HL-60 (cell line): Measurements from ENCODE around the gene SLC43A2.

ENCODE experiments used
- DNase-seq, 2 experiments: peaks; one replicate each; pipeline ENCODE4 v3.0.0-alpha.2; 2010 to 2020; ENCODE audit warnings: low read depth in 1 of 2, low spot score in 1 of 2
- H3K27ac ChIP-seq: fragments of 250-450 bp; sonication (Bioruptor Pico); replicated peaks from 2 replicates; pipeline ENCODE4 v1.5.1; 2020; ENCODE audit warnings: mild to moderate bottlenecking, moderate library complexity
- H3K27me3 ChIP-seq: fragments of 250-450 bp; sonication (Bioruptor Pico); 2 replicates; pipeline ENCODE4 v1.5.1; 2021; ENCODE audit warnings: mild to moderate bottlenecking, moderate library complexity; ENCODE audit not compliant: insufficient read depth, poor library complexity, severe bottlenecking
- H3K4me3 ChIP-seq: replicated peaks from 2 replicates; pipeline ENCODE4 v1.5.1; 2011; ENCODE audit warnings: mild to moderate bottlenecking, control low read depth, low read length; ENCODE audit not compliant: insufficient read depth
- GABPA ChIP-seq: IDR thresholded peaks from 2 replicates; pipeline ENCODE4 v1.6.1; 2012; ENCODE audit warnings: low read depth
- POLR2AphosphoS5 ChIP-seq: IDR thresholded peaks from 2 replicates; pipeline ENCODE4 v1.6.1; 2012; ENCODE audit warnings: low read depth
- SPI1 ChIP-seq: IDR thresholded peaks from 2 replicates; pipeline ENCODE4 v1.6.1; 2012; ENCODE audit warnings: low read depth, mild to moderate bottlenecking, borderline replicate concordance
- TF ChIP-seq, protein P1 (sequence below): IDR thresholded peaks from 2 replicates; pipeline ENCODE4 v1.6.1; 2012; ENCODE audit warnings: low read depth; ENCODE audit not compliant: insufficient replicate concordance
- TF ChIP-seq, protein P2 (sequence below): IDR thresholded peaks from one replicate; pipeline ENCODE4 v1.5.1; 2011; ENCODE audit warnings: low read length, control low read depth, inconsistent platforms; ENCODE audit not compliant: insufficient read depth

SLC43A2 gene

DNA sequence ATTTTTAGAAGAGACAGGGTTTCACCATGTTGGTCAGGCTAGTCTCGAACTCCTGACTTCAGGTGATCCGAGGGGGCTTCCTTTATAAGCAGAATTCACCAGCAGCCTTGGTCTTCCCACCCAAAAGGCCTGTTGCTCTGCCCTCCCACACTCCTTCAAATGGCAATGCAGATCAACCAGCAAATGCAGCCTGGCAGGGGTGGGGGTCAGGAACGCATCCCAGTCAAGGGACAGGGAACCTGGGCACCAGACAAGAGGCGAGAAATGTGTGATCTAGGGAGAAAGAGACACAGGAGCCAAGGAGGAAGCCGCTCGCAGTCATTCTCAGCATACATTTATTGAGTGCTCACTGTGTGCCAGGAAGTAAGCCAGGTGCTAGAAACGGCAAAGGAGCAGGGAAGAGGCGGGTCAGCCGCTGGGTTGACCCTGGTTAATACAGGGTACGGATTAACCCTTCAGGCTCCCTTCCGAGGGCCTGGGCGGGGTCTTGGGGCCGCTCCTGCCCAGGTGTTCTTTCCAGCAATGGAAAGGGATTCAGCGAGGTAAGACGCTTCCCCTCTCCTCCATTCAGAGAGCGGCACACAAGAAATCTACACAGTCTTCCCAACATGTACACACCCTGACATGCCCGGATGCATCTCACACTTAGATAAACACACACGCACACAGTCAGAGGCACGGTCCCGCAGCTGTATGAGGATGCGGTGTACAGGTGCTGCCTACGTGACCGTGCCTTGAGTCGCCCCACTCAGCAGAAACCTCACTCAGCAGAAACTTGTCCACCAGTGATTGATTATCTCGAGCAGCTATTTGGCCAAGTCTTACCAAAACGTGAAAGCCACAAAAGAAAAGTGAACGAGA is 59.5 kb downstream of the SLC43A2 start:
- Histone ChIP-seq H3K27ac (no peak overlapping the region), H3K27me3 (no peaks in the 10 kb centered on the region), H3K4me3 (no peak overlapping the region)
- TF ChIP-seq POLR2AphosphoS5 (no peak), SPI1 (no peak), GABPA (no peak)
- TF ChIP-seq, protein P1, sequence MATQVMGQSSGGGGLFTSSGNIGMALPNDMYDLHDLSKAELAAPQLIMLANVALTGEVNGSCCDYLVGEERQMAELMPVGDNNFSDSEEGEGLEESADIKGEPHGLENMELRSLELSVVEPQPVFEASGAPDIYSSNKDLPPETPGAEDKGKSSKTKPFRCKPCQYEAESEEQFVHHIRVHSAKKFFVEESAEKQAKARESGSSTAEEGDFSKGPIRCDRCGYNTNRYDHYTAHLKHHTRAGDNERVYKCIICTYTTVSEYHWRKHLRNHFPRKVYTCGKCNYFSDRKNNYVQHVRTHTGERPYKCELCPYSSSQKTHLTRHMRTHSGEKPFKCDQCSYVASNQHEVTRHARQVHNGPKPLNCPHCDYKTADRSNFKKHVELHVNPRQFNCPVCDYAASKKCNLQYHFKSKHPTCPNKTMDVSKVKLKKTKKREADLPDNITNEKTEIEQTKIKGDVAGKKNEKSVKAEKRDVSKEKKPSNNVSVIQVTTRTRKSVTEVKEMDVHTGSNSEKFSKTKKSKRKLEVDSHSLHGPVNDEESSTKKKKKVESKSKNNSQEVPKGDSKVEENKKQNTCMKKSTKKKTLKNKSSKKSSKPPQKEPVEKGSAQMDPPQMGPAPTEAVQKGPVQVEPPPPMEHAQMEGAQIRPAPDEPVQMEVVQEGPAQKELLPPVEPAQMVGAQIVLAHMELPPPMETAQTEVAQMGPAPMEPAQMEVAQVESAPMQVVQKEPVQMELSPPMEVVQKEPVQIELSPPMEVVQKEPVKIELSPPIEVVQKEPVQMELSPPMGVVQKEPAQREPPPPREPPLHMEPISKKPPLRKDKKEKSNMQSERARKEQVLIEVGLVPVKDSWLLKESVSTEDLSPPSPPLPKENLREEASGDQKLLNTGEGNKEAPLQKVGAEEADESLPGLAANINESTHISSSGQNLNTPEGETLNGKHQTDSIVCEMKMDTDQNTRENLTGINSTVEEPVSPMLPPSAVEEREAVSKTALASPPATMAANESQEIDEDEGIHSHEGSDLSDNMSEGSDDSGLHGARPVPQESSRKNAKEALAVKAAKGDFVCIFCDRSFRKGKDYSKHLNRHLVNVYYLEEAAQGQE: no peak
- TF ChIP-seq, protein P2, sequence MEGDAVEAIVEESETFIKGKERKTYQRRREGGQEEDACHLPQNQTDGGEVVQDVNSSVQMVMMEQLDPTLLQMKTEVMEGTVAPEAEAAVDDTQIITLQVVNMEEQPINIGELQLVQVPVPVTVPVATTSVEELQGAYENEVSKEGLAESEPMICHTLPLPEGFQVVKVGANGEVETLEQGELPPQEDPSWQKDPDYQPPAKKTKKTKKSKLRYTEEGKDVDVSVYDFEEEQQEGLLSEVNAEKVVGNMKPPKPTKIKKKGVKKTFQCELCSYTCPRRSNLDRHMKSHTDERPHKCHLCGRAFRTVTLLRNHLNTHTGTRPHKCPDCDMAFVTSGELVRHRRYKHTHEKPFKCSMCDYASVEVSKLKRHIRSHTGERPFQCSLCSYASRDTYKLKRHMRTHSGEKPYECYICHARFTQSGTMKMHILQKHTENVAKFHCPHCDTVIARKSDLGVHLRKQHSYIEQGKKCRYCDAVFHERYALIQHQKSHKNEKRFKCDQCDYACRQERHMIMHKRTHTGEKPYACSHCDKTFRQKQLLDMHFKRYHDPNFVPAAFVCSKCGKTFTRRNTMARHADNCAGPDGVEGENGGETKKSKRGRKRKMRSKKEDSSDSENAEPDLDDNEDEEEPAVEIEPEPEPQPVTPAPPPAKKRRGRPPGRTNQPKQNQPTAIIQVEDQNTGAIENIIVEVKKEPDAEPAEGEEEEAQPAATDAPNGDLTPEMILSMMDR: no peak
- no peak for DNase-seq

DNA sequence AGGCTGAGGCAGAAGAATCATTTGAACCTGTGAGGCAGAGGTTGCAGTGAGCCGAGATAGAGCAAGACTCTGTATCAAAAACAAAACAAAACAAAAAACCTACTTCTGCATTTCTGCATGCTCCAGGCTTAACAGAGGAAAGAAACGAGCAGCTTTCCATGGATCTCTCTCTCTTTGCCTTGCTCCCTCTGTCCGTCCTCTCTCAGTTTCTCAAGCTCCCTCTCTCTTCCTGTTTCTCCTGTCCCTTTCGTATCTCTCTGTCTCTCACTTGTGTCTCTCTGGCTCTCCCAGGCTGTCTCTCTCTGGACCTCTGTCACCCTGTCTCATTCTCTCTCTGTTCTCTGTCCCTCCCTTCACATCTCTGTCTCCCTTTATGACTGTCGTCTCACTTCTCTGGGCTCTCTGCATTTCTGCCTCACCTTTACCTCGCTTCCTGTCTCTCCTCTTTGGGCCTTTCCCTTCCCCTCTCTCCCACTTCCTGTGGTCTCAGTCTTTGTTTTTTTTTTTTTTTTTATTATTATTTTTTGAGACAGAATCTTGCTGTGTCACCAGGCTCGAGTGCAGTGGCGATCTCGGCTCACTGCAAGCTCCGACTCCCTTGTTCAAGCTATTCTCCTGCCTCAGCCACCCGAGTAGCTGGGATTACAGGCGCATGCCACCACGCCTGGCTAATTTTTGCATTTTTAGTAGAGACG is 62.0 kb downstream of the SLC43A2 start:
- TF ChIP-seq SPI1: no peak
- TF ChIP-seq, protein P2: no peak
- no peak for DNase-seq
- Histone ChIP-seq H3K27me3 (no peaks in the 10 kb centered on the region), H3K4me3 (no peak overlapping the region), H3K27ac (peak overlapping the region; percentile 20; the same call in 1 of the 2 replicates)

DNA sequence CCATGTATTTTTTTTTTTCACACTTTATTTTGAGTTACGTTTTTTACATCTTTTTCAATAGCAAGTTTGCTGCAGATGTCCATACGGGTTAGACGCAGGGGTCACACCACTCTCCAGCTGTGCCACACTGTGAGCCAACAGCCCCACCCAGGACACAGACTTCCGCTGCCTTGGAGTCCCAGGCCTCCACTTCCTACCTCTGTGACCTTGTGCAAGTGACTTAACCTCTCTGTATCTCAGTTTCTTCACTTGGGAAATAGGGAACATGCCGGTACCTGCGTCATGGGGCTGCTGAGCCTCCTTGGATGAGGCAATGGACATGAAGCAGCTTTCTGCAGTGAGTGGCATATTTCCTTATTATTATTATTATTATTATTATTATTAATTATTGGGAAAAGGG is 62.8 kb downstream of the SLC43A2 start:
- peak; percentile 38 to 48 for DNase-seq
- H3K27me3 ChIP-seq: no peaks in the 10 kb centered on the region
- no peak overlapping the region for H3K4me3 ChIP-seq
- no peak for TF ChIP-seq POLR2AphosphoS5
- TF ChIP-seq, protein P2: no peak
- no peak for TF ChIP-seq GABPA
- no peak for TF ChIP-seq SPI1
- TF ChIP-seq, protein P1: no peak
- no peak overlapping the region; the same call in 1 of the 2 replicates for H3K27ac ChIP-seq
